Subcutaneous adipose tissue (tissue), 4 donors: ENCODE measurements around the gene ADAD2. TPM values are rescaled to one million over a fixed set of nuclear protein-coding genes. Genes with fewer than 3 reads are reported as not detected.

ENCODE experiments used
- CTCF ChIP-seq: fragments of 450-650 bp; IDR thresholded peaks from one replicate; pipeline ENCODE4 v1.5.1; 2016; ENCODE audit warnings: low read depth, mild to moderate bottlenecking, control low read depth, antibody characterized with exemption, moderate library complexity
- total RNA-seq, 4 donors: library from RNA; depleted of rRNA; stranded (reverse); fragments of >200 nt; gene quantifications; one replicate each; pipeline ENCODE4 v1.1.0, GENCODE V29; 2016

ADAD2 gene
- total RNA-seq, 4 donors from 2014 or later = 3.6 to 4.4 TPM; not detected in 2

DNA sequence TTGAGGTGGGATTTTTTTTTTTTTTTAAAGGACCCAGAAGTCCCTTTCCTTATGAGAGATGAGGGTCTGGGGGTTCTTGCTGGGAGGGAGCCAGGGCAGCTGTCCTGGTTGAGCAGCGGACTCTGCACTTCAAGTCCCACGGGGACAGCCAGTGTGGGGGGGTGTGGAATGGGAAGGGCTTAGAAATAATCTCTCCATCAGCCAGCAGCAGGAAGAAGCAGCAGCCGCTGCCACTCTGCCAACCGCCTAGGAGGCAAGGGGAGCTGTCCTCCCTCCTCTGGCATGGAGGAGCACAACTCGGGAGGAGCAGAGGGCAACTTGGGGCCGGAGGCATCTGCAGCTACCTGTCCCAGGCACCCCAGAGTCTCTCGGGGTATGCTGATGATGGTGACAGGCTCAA lies 49.0 kb downstream of the ADAD2 start, which contains the start of gene KCNG4:
TSS of gene KCNG4 (minus strand) at position 104 of the 400 bp plus-strand sequence. CDS start 2,527 bp downstream, outside the sequence.
- no peak for TF ChIP-seq CTCF

- no peak for TF ChIP-seq CTCF
Observed at GRCh38 chr16:84240455-84240854, 49.5 kb downstream of the ADAD2 start.

DNA sequence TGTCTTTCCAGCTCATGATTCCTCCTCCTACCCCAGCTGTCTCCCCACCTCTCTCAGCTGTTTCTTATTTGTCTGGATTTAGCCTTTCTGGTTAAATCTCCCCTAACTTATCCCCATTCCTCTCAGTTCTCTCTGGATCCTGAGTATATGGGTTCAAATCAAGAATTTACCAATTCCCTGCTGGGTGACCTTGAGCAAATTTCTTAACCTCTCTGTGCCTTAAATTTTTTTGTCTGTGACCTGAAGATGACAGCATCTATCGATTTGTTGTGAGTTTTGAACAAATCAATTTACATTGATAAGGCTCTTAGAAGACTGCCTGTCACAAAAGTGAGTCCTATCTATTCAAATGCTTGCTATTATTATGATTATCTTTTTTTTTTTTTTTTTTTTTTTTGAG lies 50.8 kb downstream of the ADAD2 start:
- TF ChIP-seq CTCF = no peak

DNA sequence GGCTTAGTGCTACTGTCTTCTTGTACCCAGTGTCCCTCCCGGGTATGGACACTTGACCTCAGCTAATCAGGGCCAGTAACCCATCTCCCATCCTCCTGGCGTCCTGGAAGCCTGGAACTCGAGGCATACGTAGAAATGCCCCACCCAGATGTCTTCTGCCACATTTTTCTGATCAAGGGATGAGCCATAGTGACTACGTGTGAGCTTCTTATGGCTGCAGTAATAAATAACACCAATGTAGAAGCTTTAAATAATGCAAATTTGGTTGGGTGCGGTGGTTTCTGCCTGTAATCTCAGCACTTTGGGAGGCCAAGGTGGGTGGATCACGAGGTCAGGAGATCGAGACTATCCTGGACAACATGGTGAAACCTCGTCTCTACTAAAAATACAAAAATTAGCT lies 51.9 kb downstream of the ADAD2 start:
- TF ChIP-seq CTCF = no peak

GRCh38 chr16:84243732-84244131 lies 52.8 kb downstream of the ADAD2 start:
- TF ChIP-seq CTCF = no peak

GRCh38 chr16:84244728-84245127 lies 53.8 kb downstream of the ADAD2 start:
- TF ChIP-seq CTCF = no peak

GRCh38 chr16:84245956-84246678 lies 55.2 kb downstream of the ADAD2 start:
- no peak for TF ChIP-seq CTCF
